CD14-positive monocyte (primary cell): ENCODE data around the gene MLLT10. TPM values are rescaled to one million over a fixed set of nuclear protein-coding genes. Genes with fewer than 3 reads are reported as not detected.

Experiments used
- DNase-seq, 3 donors: peaks; one replicate each; pipeline ENCODE4 v3.0.0-alpha.2; 2011 to 2022
- H2AFZ ChIP-seq: 2 replicates; pipeline ENCODE4 v1.6.0; 2012; ENCODE audit warnings: mild to moderate bottlenecking, low read depth, low read length, inconsistent platforms; ENCODE audit not compliant: insufficient read depth, poor library complexity, severe bottlenecking
- H3K27ac ChIP-seq, 2 donors: 1 replicate in 1 of 2; 2 replicates in 1 of 2; pipeline ENCODE4 v1.5.1; 2012 to 2013; ENCODE audit warnings: low read length in 2 of 2, control low read depth in 1 of 2, inconsistent platforms in 1 of 2, low read depth in 1 of 2, mild to moderate bottlenecking in 1 of 2
- H3K27me3 ChIP-seq, 2 donors: one replicate each; pipeline versions ENCODE4 v1.6.0 to v1.6.1; 2011 to 2013; ENCODE audit warnings: low read length in 2 of 2; ENCODE audit not compliant: control insufficient read depth in 2 of 2, insufficient read depth in 2 of 2
- H3K36me3 ChIP-seq, 2 donors: replicated peaks in 1 of 2; 1 replicate in 1 of 2; 2 replicates in 1 of 2; pipeline versions ENCODE4 v1.5.1 to v1.6.1; 2012 to 2013; ENCODE audit warnings: low read length in 2 of 2, control low read depth in 1 of 2, inconsistent platforms in 1 of 2, mild to moderate bottlenecking in 1 of 2; ENCODE audit not compliant: insufficient read depth in 2 of 2, control insufficient read depth in 1 of 2
- H3K4me1 ChIP-seq, 2 donors: 1 replicate in 1 of 2; 2 replicates in 1 of 2; pipeline versions ENCODE4 v1.5.1 to v1.6.1; 2012 to 2013; ENCODE audit warnings: low read length in 2 of 2, control low read depth in 1 of 2, inconsistent platforms in 1 of 2, mild to moderate bottlenecking in 1 of 2, moderate library complexity in 1 of 2; ENCODE audit not compliant: insufficient read depth in 2 of 2, control insufficient read depth in 1 of 2
- H3K4me2 ChIP-seq: replicated peaks from 2 replicates; pipeline ENCODE3; 2012; ENCODE audit warnings: low read length, moderate library complexity, mild to moderate bottlenecking; ENCODE audit not compliant: poor library complexity, severe bottlenecking; ENCODE audit errors: extremely low read depth
- H3K4me3 ChIP-seq, 3 experiments: fragments of 200-600 bp in 1 of 3; sonication (generic) in 1 of 3; replicated peaks in 1 of 3; 1 replicate in 2 of 3; 2 replicates in 1 of 3; pipeline ENCODE4 v1.5.1; 2011 to 2013; ENCODE audit warnings: low read length in 3 of 3, mild to moderate bottlenecking in 3 of 3, control low read depth in 2 of 3, low read depth in 2 of 3, inconsistent platforms in 1 of 3, moderate library complexity in 1 of 3
- H3K79me2 ChIP-seq: 2 replicates; pipeline ENCODE4 v1.6.0; 2012; ENCODE audit warnings: mild to moderate bottlenecking, control low read depth, inconsistent platforms, low read length, moderate library complexity; ENCODE audit not compliant: insufficient read depth
- H3K9ac ChIP-seq: 2 replicates; pipeline ENCODE4 v1.6.0; 2017; ENCODE audit warnings: low read length, mild to moderate bottlenecking; ENCODE audit not compliant: insufficient read depth, poor library complexity, severe bottlenecking
- H3K9me3 ChIP-seq, 2 donors: replicated peaks in 1 of 2; 1 replicate in 1 of 2; 2 replicates in 1 of 2; pipeline versions ENCODE4 v1.5.1 to v1.6.1; 2012 to 2013; ENCODE audit warnings: low read length in 2 of 2, control low read depth in 1 of 2; ENCODE audit not compliant: control insufficient read depth in 1 of 2, insufficient read depth in 1 of 2
- H4K20me1 ChIP-seq: 2 replicates; pipeline ENCODE4 v1.6.0; 2012; ENCODE audit warnings: mild to moderate bottlenecking, low read length, control low read depth, moderate library complexity; ENCODE audit not compliant: insufficient read depth
- H3K27ac Mint-ChIP-seq, 7 donors: one replicate each; pipeline ENCODE4 v1.8.0; 2020; ENCODE audit warnings: mild to moderate bottlenecking in 7 of 7, mixed read lengths in 7 of 7, moderate library complexity in 6 of 7, inconsistent platforms in 2 of 7
- H3K27me3 Mint-ChIP-seq, 3 donors: one replicate each; pipeline ENCODE4 v1.8.0; 2021 to 2022; ENCODE audit warnings: low read depth in 3 of 3, mild to moderate bottlenecking in 3 of 3, mixed read lengths in 3 of 3, moderate library complexity in 3 of 3, inconsistent platforms in 1 of 3
- H3K36me3 Mint-ChIP-seq, 2 donors: one replicate each; pipeline ENCODE4 v1.8.0; 2020; ENCODE audit warnings: mixed read lengths in 2 of 2, inconsistent platforms in 1 of 2, mild to moderate bottlenecking in 1 of 2
- H3K4me1 Mint-ChIP-seq: one replicate; pipeline ENCODE4 v1.8.0; 2020; ENCODE audit warnings: mild to moderate bottlenecking, mixed read lengths
- H3K4me3 Mint-ChIP-seq, 2 donors: one replicate each; pipeline ENCODE4 v1.8.0; 2020; ENCODE audit warnings: mild to moderate bottlenecking in 2 of 2, mixed read lengths in 2 of 2, moderate library complexity in 1 of 2
- H3K9me3 Mint-ChIP-seq, 7 donors: one replicate each; pipeline ENCODE4 v1.8.0; 2020 to 2022; ENCODE audit warnings: mixed read lengths in 7 of 7, mild to moderate bottlenecking in 6 of 7, moderate library complexity in 6 of 7, inconsistent platforms in 2 of 7
- CTCF ChIP-seq: fragments of 200-600 bp; IDR thresholded peaks from one replicate; pipeline ENCODE4 v1.8.0; 2022; ENCODE audit warnings: antibody characterized with exemption, mild to moderate bottlenecking
- WGBS: methylation state at CpG from one replicate; pipeline ENCODE4 v1.1.5; 2013; ENCODE audit warnings: missing lambda C conversion rate; ENCODE audit not compliant: insufficient coverage; 5-methylcytosine and 5-hydroxymethylcytosine counted together
- intact Hi-C, 2 donors: fragments of 100-400 bp; cut with micrococcal nuclease; formaldehyde crosslinking; loops; one replicate each; pipeline versions ENCODE4 v1.15.0 to v1.15.1; 2023
- polyA plus RNA-seq, 3 donors: library from polyadenylated mRNA; depleted of rRNA in 1 of 3; unstranded in 2 of 3; stranded (reverse) in 1 of 3; fragments of 300-500 nt in 2 of 3; fragments of >200 nt in 1 of 3; fragmentation: Illumina TruSeq in 2 of 3; gene quantifications; 1 replicate in 2 of 3; 2 replicates in 1 of 3; pipeline ENCODE4 v1.2.3, GENCODE V29; 2012 to 2021

Gene MLLT10
- polyA plus RNA-seq, 3 donors, result 4.9 to 39.1 (median 7.5) TPM

- WGBS, result 94% methylated on average over 14 of the region's 14 CpGs
- Mint-ChIP-seq H3K27ac (peak overlapping the region in 1 of 7 donors; percentile 20), H3K4me1 (peaks cover 8% of the 10 kb centered on the region), H3K4me3 (no peak overlapping the region), H3K36me3 (peaks cover 30 to 52% of the 10 kb centered on the region in 2 donors), H3K27me3 (no peaks in the 10 kb centered on the region), H3K9me3 (peaks cover 0 to 2% (median 0%) of the 10 kb centered on the region in 7 donors)
- intact Hi-C loops, result no loop called here
- Histone ChIP-seq H4K20me1 (no peaks in the 10 kb centered on the region), H3K36me3 (peaks cover 13 to 28% of the 10 kb centered on the region in 2 donors), H3K9ac (no peak overlapping the region), H3K4me3 (no peak overlapping the region), H3K27me3 (no peaks in the 10 kb centered on the region), H3K79me2 (no peaks in the 10 kb centered on the region), H3K4me1 (no peaks in the 10 kb centered on the region), H3K9me3 (no peaks in the 10 kb centered on the region), H3K4me2 (no peak overlapping the region), H3K27ac (no peak overlapping the region), H2AFZ (no peak overlapping the region)
- DNase-seq, result no peak
- no peak for TF ChIP-seq CTCF
Observed at GRCh38 chr10:21758239-21758638, 224.2 kb downstream of the MLLT10 start.

- H3K27ac Mint-ChIP-seq, result no peak overlapping the region
- Histone ChIP-seq H3K27me3 (no peaks in the 10 kb centered on the region), H3K36me3 (peaks cover 13 to 28% of the 10 kb centered on the region in 2 donors), H3K79me2 (no peaks in the 10 kb centered on the region), H3K27ac (no peak overlapping the region), H2AFZ (no peak overlapping the region), H3K4me1 (no peaks in the 10 kb centered on the region), H3K4me2 (no peak overlapping the region), H3K9ac (no peak overlapping the region), H4K20me1 (no peaks in the 10 kb centered on the region), H3K4me3 (no peak overlapping the region), H3K9me3 (no peaks in the 10 kb centered on the region)
- TF ChIP-seq CTCF, result no peak
- intact Hi-C loops, result no loop called here
- H3K27me3 Mint-ChIP-seq, result no peaks in the 10 kb centered on the region
- DNase-seq, result no peak
- H3K4me1 Mint-ChIP-seq, result peaks cover 8% of the 10 kb centered on the region
- peaks cover 0 to 2% (median 0%) of the 10 kb centered on the region in 7 donors for H3K9me3 Mint-ChIP-seq
- no peak overlapping the region for H3K4me3 Mint-ChIP-seq
- peaks cover 28 to 52% of the 10 kb centered on the region in 2 donors for H3K36me3 Mint-ChIP-seq
- WGBS, result 100% methylated on average over 2 of the region's 7 CpGs
Observed at GRCh38 chr10:21758696-21759095, 224.7 kb downstream of the MLLT10 start.
